ENCODE data around the gene DOCK1.

DNA sequence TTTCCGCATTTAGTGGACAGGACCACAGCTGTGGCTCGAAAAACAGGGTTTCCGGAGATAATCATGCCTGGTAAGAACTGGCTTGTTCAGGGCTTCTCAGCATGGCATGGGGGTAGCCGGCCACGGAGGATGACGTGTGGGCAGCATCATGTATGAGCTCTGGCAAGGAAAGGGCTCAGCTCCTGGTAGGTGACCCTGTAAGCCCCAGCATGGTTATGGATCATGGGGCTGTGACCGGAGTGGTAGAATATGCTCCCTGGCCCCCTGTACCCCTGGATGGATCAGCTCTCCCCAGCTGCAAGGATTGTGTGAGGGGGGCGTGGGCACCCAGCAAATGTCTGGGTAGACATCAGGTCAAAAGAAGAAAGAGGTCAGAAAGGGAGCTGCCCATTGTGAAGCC is 113.5 kb downstream of the DOCK1 start:
- TF ChIP-seq, protein P1, sequence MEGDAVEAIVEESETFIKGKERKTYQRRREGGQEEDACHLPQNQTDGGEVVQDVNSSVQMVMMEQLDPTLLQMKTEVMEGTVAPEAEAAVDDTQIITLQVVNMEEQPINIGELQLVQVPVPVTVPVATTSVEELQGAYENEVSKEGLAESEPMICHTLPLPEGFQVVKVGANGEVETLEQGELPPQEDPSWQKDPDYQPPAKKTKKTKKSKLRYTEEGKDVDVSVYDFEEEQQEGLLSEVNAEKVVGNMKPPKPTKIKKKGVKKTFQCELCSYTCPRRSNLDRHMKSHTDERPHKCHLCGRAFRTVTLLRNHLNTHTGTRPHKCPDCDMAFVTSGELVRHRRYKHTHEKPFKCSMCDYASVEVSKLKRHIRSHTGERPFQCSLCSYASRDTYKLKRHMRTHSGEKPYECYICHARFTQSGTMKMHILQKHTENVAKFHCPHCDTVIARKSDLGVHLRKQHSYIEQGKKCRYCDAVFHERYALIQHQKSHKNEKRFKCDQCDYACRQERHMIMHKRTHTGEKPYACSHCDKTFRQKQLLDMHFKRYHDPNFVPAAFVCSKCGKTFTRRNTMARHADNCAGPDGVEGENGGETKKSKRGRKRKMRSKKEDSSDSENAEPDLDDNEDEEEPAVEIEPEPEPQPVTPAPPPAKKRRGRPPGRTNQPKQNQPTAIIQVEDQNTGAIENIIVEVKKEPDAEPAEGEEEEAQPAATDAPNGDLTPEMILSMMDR (IDR thresholded peaks at IDR 0.05 in 4 of 5, conservative IDR thresholded peaks at IDR 0.05 in 1 of 5): no peak
- TF ChIP-seq POLR2A (IDR thresholded peaks at IDR 0.05): no peak

Data from gastrocnemius medialis (tissue), 4 donors.